NCI-H446 treated with DMSO at 0.1 percent for 48 hours (cell line): ENCODE data around the gene SLC28A1.

Experiments used
- DNase-seq: peaks from one replicate; lab custom pipeline; 2025; lab: John Stamatoyannopoulos, UW

Gene SLC28A1

DNA sequence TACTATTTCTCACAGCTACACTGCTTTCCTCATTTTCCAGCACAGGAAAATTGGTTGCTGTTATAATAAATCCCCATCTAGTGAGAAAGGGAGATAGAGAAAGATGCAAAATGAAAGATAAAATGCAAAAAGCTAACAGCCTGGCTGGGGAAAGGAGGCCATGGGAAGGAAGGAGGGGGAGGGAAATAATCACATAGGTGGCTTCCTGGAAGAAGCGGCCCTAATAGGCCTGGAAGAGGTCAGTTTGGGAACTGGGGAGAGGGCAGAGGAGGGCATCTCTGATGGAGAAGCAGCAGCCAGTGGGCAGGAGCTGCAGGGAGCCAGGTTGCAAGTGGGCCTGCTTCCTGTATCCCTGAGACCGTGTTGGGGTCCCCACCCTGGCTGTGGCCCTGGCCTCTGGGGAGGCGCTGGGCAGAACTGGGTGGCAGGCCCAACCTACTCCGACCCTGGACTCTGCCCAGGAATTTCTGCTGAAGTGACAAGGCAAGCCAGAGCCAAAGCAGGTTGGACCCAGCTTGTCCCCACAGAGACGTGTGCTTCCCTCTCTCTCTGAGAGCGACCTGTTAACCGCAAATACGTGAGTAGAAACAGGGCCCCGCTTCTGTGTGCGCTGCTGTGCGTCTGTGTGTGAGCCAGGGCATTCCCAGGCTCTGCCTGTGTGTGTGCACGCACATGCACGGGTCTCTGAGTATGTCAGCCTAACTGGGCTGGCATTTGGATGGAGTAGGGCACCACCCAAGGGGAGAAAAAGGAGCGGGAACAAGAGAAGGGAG, 1.9 kb downstream of the SLC28A1 start:
- no peak for DNase-seq

DNA sequence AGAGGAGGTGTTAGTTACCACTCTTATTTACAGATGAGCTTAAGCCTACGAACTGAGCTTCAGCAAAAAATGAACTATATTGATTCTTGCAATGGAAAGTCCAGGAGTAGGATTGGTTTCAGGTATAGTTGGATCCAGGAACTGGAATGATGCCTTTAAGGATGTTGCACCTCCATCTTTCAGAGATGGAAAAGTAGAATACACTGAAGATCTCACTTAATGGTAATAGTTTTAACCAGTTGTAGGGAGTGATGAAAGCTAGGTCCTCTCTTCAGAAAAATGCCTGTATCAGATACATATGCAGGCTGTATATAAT, 2.5 kb downstream of the SLC28A1 start:
- no peak for DNase-seq

DNA sequence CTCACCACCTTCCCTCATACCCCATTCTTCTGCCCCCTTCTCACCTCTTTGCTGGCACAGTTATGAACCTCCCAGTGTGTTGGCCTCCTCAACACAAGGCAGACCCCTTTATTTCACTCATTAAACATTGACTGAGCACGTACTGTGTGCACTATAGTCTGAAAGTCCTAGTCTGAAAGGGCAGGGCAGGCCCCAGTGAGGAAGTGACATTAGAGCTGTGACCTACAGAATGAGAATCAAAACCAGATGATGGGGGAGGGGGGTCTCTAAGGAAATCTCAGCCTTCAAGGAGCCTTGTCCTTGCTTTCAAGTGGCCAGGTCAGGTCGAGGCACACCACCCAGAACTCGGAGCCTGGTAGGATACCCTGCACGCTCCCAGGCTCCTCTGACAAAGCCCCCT, 3.5 kb downstream of the SLC28A1 start:
- no peak for DNase-seq

DNA sequence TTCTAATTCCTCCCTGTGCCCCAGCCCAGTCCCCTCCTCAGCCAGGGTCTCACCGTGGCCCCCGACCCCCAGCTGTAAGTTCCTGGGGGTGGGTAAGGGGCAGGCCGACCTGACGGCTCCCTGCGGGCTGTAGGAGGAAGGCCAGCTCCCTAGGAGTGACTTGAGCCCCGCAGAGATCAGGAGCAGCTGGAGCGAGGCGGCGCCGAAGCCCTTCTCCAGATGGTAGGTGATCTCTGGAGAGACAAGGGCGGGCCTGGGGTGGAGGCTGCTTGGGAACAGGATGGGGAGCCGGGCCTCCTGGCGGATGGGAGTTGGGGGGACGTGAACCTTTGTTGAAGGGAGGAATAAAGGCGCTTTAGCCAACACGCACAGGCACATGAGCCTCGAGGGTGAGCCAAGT, 4.2 kb downstream of the SLC28A1 start:
- no peak for DNase-seq

DNA sequence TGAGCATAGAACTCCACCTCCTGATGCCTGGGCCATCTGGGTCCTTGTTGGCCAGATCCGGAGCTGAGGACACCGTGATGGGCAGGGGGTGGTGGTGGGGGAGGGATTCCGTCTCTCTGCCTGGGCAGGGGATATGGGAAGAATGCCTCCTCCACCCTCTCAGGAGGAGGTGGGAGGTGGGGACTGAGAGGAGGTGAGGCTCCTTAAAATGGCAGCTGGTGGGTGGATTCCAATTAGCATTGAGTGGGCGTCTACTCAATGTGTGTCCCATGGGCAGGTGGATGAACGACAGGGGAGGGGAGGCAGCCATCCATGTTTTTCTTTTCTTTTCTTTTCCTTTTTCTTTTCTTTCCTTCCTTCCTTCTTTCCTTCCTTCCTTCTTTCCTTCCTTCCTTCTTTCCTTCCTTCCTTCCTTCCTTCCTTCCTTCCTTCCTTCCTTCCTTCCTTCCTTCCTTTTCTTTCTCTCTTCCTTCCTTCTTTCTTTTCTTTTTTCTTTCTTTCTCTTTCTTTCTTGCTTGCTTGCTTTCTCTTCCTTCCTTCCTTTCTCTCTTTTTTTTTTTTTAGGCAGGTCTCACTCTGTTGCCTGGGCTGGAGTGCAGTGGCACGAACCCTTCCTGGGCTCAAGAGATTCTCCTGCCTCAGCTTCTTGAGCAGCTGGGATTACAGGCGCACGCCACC, 5.0 kb downstream of the SLC28A1 start:
- DNase-seq = no peak

DNA sequence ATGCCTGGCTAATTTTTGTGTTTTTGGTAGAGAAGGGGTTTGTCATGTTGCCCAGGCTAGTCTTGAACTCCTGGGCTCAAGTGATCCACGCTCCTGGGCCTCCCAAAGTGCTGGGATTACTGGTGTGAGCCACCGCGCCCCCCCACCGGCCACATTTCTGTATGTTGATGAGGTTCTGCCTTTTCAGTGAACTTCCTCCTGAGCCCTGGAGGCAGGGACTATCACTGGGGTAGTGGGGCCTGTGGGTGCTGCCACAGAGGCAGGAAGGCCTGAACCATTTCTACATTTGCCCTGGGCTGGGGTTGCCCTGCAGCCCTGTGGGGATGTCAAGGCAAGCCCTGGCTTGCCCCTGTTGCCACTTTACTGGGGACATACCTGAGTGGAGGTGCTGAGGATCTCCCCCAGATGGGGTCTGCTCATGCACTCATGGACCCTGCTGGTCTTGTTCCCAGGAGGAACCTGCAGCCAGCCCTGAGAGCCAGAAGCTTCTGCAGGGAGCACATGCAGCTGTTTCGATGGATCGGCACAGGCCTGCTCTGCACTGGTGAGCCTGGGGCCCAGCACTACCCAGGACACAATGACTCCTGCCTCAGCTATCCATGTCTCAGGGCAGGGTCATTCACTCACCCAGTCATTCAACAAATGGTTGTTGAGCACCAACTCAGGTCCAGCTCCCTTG, 5.7 kb downstream of the SLC28A1 start:
- no peak for DNase-seq

DNA sequence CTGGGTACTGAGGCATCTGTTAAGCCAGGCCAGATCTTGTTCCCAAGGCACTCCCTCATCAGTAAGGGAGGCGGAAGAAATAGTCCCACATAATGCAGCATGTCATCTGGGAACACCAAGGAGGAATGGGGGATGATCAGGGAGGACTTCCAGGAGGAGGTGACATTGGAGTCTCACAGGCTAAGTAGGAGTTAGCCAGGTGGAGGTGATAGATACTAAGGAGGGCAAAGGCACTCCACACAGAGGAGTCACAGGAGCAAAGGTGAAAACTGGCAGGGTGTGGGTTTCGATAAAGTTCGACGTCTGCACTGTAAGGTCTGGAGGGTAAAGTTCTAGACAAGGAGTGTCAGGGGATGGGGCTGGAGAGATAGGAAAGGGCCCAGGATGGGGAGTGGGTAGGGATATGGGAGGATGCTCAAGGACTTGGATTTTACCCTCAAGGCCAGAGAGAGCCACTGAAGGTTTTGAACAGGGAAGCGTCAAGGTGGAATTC, 6.3 kb downstream of the SLC28A1 start:
- no peak for DNase-seq

DNA sequence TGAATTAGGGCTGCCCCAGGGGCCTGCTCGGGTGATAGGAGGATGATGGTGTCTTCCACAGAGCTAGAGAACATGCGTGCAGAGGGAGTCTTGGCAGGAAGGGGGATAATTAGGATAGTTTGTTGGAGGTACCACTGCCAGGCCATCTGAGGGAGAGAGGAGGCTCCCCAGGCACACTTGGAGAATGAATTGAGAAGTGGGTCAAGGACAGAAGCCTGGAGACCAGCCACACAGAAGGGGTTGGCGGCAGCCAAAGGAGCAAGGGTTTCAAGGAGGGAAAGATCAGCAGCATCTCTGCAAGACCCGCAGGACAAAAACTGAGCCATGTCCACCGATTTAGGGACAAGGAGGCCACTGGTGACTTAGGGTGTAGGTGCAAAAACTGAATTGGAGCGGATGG, 6.9 kb downstream of the SLC28A1 start:
- DNase-seq = no peak

DNA sequence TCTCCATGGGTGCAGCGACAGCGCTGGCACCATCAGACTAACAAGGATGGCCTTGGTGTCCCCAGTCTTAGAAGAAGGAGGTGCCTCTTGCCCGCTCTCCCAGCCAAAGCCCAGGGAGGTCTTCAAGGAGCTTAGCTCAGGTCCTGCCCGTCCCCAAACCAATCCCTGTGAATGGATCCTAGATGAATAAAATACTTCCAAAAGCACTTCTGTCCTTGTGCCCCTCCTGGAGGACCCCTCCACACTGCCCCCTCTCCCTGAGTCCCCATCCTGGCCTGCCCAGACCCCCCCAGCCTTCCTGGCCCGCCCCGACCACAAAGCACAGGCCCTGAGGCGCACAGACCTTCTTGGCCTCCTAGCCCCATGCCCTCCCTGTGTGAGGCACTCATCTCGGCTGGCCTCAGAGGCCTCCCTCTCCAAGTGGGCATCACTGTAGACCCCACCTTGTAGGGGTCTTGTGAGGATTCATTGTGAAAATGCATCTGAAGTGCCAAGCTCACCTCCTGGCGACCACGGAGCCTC, 8.4 kb downstream of the SLC28A1 start:
- no peak for DNase-seq

DNA sequence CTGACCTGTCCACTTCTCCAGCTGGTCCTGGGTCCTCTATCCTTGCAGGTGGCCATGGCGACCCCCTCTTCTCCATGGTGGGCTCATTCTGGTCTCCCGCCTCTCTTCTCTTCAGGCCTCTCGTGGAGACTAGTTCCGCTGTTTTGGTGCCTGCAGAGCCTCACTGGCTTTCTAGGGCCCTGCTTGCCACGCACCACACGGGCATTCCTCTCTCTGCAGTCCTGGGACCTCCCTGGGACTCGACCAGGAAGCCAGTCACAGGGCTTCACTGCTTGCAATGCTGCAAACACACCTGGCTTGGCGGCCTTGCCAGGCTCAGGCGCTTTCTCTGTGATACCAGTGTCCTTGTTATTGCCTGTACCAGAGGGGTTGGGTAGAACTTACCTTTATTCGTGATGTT, 9.1 kb downstream of the SLC28A1 start:
- DNase-seq = no peak

DNA sequence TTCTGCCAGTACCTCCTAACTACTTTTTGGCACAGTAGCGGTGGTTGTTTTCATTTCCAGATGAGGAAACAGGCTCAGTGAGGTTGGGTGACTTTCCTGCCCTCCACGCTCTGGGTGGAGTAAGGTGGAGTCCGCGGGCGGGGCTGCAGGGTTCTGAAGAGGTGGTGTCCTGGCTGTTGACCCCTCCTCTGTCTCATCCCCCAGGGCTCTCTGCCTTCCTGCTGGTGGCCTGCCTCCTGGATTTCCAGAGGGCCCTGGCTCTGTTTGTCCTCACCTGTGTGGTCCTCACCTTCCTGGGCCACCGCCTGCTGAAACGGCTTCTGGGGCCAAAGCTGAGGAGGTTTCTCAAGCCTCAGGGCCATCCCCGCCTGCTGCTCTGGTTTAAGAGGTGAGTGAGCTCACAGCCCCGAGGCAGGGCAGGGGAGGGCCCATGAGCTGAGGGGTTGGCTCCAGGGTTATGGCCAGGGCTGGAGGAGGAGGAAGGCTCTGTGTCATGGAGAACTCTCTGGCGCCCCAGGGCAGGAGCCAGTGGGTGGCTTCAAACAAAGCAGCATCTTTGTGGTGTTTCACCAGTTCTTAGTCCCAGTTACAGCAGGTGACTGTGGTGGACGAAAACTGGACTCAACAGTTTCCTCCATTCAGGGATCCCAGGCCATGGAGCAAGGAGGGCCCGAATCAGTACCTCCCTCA, 10.4 kb downstream of the SLC28A1 start:
- no peak for DNase-seq

DNA sequence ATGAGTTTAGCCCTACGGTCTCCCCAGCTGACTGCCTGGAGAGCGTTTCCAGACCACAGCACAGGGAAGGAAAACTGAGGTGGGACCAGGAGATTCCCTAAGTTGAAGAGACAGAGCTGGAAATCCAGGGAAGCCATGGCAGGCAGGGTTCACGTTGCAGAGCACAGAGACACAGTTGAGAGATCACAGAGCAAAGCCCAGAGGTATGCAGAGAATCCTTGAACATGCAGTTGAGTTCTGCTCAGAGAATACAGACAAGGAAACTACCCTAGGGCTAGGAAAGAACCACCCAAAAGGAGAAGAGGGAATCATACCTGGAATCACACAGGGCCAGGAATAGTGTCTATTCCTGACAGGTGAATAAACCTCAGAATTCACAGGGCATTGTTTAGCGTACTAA, 14.3 kb downstream of the SLC28A1 start:
- no peak for DNase-seq

DNA sequence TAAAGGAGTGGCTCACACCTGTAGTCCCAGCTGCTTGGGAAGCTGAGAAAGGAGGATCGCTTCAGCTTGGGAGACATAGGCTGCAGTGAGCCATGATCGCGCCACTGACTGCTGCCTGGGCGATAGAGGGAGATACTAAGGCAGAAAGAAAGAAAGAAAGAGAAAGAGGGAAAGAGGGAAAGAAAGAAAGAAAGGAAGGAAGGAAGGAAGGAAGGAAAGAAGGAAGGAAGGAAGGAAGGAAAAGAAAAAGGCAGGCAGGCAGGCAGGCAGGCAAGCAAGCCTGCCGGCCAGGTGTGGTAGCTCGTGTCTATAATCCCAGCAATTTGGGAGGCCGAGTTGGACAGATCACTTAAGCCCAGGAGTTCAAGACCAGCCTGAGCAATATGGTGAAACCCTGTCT, 15.3 kb downstream of the SLC28A1 start:
- no peak for DNase-seq

DNA sequence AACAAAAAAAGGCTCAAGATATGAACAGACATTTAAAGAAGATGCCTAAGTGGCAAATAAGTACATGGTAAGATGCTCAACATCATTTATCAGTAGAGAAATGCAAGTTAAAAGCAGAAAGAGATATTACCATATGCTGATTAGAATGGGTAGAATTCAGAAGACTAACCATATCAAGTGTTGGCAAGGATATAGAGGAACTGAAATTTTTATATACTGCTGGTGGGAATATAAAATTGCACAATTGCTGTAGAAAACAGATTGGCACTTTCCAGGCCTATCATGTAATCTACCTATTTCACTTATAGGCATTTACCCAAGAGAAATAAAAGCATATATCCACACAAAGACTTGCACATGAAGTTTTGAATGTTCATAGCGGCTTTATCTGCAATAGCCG, 17.1 kb downstream of the SLC28A1 start:
- DNase-seq = no peak

DNA sequence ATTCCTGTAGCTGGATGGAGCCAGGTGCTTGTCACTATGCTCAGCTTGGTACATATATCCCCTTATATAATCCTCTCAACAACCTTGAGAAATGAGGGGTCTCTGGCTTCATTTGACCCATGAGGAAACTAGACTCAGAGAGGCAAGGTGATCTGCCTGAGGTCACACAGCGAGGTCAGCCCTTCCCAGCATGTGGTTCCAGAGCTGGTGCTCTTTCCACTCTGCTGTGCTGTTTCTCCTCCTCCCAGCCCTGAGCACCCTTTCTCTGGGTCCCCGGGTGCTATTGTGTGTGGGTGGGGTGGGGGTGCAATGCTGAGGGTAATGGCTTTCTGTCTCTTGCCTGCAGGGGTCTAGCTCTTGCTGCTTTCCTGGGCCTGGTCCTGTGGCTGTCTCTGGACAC, 19.3 kb downstream of the SLC28A1 start:
- DNase-seq = no peak

DNA sequence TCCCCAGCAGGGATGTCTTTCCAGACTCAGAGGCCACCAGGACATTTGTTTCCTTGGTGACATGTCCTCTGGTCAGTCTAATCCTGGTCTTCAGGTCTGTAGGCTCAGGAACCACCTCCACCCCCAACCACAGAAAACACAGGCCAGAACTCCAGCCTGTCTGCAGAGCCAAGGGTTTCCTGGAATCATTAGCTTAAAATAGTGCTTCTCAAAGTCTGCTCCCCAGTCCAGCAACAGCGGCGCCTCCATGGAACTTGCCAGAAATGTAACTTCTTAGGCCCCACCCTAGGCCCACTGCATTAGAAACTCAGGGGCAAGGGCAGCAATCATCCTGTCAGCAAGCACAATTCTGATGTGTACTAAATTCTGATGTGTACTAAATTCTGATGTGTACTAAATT, 20.0 kb downstream of the SLC28A1 start:
- DNase-seq = no peak

DNA sequence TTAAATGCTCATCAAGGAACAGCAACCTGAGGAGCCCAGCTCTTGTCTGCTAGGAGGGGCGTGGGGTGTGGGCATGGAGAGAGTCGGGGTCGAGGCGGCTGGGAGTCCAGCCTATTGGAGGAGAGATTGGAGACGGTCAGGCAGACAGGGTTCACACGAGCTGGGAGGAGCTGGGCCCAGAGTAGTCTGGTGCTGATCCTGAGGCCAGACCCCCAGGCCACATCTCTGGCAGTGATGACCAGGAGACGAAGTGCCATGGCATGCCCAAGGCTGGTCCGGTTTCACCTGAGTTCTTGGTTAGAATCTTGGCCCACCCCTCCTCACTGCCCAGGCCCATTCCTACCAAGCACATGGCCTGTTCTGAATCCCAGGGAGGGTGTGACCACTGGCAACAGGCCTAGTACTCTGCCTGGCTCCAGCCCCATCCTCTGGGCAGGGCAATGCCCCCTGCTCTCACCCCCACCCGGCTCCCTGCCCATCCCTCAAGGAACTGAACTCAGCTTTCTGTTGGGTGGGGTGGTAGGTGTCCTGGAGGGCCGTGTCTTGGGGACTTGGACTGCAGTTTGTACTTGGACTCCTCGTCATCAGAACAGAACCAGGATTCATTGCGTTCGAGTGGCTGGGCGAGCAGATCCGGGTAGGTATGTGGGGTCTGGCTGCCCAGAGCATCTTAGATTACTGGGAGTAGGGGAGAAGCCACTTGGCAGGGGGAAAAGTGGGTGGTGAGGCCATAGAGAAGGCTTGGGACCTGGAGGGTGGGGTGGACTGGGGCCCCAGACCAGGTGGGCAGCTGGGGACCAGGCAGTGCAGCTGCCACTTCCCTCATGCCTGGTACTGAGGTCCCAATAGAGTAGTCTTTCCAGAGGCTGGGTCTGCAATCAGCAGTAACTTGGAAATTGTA, 20.8 kb downstream of the SLC28A1 start:
- no peak for DNase-seq

DNA sequence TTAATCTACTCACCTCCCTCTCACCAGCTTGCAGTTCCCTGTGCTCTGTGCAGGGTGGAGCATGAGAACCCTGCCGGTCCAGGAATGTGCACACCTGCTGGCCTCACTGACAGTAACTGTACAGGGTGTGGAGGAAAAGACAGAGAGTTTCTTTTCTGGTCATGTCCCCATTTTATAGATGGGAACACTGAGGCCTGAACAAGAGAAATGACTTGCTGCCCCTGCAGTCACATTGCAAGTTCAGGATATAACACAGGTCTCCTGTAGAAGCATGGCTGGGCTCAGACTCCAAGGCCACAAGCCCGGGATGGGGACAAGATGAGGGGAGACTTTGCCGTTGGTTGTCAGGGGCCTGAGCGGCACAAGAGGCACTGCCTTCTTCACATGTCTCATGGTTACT, 23.3 kb downstream of the SLC28A1 start:
- no peak for DNase-seq

DNA sequence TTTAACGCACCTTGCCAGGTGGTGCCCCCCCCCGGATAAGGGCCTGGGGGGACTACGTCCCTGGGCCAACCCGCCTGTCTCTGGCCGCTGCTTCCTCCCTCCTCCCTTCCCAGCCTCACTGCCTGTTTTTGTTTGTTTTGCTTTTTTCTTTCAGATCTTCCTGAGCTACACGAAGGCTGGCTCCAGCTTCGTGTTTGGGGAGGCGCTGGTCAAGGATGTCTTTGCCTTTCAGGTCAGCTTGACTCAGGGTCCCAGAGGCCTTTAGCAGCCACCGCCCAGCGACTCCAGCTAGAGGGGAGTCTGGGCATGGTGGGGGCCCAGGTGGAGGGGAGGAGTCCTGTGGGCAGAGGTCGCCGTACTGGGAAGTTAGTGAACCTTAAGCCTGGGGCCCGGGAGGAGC, 24.1 kb downstream of the SLC28A1 start:
- no peak for DNase-seq

DNA sequence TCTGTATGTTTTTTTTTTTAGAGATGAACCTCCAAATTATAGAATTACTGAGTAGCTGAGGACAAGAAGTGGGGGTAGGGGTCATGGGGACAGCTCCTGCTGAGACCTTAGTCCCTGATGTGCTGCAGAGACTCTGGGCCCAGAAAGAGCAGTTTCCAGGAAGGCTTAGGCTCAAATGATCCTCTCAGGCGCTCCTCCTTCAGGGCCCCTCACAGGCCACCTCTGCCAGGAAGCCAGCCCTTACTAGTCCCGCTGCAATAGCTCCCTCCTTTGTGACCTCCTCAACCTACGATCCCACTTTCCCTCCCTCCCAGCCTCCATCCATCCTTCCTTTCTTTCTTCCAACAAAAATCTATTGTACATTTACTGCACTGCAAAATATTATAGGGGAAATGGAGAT, 24.6 kb downstream of the SLC28A1 start:
- no peak for DNase-seq

DNA sequence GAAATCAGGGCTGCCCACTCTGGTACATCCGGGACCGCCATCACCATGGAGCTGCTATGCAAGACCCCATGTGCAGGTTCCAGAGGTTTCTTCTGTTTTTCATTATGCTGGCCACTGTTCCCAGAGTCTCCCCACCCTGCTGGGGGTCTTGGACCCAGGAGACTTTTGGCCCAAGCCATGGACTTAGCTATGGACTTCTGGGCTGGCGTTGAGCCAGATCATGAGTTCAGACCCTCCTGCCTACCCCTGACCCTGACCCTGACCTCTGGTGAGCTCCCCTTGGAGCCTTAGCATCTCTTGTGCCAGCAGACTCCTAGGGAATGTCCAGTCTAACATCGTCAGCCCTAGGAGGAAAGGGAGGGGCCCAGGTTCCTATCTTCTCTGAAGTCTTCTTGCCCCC, 25.3 kb downstream of the SLC28A1 start:
- DNase-seq = no peak
